ENCODE measurements around the gene RASSF10.

Gene RASSF10

GRCh38 chr11:13008625-13009475, at the start of gene RASSF10:
Gene RASSF10 (plus strand): TSS chr11:13009316. CDS start chr11:13009577, 261 bp downstream.
- no peak for DNase-seq (ENCODE audit: low read depth)

DNA sequence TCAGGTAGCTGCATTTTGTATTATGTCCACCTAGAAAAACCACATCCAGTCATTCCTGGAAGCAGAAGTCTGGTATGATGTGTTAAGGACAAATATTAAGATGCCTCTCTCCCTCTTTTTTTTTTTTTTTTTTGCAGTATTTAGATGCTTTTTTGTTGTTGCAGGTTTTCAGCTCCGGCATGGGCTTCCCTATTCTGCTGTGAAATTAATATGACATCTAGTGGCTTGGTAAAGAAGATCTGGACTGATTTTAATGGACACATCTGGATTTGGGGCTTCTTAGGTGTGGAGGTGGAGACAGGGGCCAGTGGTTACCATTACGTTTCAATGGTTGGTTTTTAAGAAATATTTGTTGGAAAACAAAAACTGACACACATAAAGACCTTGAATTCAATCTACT, 47.5 kb upstream of the RASSF10 start:
- DNase-seq (ENCODE audit: low read depth): no peak

- DNase-seq (ENCODE audit: low read depth): no peak
Measured at GRCh38 chr11:12962306-12962705, 46.8 kb upstream of the RASSF10 start.

DNA sequence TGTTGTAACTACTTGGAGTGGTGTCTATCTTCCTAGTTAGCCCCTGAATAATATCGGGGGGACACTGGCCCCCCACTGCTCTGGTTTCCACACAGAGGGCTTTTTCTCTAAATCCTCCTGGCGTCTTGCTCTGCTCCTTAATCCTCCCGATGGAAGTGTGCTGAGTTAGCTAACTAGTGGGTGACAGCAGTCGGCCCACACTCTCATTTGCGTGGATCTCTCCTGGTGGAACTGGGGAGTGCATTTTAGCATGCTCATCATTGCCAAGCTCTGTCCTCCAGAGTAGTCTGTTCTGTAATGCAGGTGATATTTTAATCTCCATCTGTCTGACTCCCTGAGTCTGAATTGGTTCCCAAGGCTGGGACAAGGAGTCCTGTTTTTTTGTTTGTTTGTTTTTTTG, 46.1 kb upstream of the RASSF10 start:
- no peak for DNase-seq (ENCODE audit: low read depth)

- DNase-seq (ENCODE audit: low read depth): peak; percentile 35
Measured at GRCh38 chr11:12963792-12964536, 45.2 kb upstream of the RASSF10 start.

GRCh38 chr11:12964650-12965049, 44.5 kb upstream of the RASSF10 start:
- no peak for DNase-seq (ENCODE audit: low read depth)

DNA sequence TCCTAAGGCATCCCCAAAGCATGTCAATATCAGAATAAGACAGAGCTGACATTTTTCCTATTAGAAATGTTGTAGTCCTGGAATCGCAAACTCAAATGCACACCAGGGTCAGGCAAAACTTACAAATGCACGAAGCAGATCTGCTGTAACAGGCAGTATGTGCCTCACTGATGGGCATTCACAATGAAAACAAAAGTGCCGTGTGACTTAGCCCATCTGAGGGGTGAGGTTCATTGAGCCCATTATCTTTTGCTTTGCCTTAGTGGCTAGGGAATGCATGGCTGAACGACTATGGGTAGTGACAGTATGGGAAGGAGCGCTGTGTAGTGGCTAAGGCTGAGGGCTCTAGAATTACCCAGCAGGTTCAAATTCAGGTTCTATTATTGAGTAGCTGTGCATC, 43.1 kb upstream of the RASSF10 start:
- DNase-seq (ENCODE audit: low read depth): no peak

GRCh38 chr11:12968101-12968500, 41.0 kb upstream of the RASSF10 start:
- DNase-seq (ENCODE audit: low read depth): no peak

DNA sequence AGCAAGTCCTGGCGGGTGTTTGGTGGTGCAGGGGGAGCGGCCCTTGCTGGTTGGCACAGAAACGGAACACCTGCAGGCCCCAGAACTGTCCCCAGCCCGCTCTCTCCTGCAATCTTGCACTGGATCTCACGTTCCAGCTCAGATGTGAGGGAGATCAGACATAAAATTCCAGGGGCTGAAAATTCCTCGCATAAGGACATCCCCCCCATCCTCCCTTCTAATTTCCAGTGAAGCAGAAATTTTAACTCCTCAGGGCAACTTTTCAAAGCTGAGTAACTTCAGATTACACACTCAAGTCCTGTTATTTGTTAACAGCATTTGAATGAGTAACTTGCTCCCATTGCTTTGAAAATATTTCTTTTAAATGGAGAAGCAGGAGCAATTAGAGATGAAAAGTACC, 40.3 kb upstream of the RASSF10 start:
- DNase-seq (ENCODE audit: low read depth): no peak

GRCh38 chr11:12971955-12972354, 37.2 kb upstream of the RASSF10 start:
- DNase-seq (ENCODE audit: low read depth): no peak

- no peak for DNase-seq (ENCODE audit: low read depth)
Measured at GRCh38 chr11:12973528-12974181, 35.5 kb upstream of the RASSF10 start.

DNA sequence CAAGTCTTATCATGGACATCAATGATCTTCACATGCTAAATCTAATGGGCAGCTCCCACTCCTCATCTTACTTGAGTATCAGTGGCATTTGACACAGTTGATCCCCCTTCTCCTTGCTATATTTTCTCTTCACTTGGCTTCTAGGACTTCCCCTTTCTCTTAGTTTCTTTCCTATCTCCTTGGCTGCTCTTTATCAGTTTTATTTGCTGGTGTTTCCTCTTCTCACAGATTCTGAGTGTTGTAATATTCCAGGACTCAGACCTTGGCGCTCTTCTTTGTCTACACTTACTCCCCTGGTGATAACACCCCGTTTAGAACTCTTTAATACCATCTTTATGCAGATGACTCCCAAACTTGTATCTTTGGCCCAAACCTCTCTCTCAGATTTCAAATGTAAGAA, 33.9 kb upstream of the RASSF10 start:
- no peak for DNase-seq (ENCODE audit: low read depth)

DNA sequence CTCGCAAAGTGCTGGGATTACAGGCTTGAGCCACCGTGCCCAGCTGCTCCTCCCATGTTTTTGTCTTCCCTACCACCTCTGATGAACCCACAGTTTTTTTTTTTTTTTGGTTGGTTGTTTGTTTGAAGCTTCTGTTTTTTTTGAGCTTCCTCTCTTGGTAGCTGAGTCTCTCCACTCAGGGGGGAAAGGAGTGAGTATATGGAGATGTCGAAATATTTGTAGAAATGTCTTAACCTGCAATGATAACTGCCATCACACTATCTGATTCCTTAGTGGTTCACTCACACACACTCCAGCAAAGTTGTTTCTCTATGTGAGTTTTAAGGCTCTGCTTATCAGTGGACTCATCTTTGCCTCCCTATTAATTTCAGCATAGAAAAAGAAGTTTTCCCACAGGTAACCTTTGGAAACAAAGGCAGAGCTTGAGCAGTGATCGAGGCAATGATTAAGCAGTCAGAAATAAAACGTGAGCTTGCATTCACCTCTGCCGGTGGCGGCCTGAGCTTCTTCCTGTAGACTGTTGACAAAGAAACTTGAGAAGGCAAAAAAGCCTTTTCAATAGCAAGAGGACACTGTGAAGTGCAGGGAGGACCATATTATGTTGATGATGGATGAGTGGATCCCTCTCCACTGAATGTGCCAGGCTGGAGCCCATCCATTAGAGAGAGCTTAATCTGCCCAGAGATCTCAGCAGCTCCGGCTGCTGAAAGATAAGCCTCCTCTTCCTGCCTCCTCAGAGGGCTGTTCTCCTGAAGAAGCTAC, 29.0 kb upstream of the RASSF10 start:
- DNase-seq (ENCODE audit: low read depth): no peak

DNA sequence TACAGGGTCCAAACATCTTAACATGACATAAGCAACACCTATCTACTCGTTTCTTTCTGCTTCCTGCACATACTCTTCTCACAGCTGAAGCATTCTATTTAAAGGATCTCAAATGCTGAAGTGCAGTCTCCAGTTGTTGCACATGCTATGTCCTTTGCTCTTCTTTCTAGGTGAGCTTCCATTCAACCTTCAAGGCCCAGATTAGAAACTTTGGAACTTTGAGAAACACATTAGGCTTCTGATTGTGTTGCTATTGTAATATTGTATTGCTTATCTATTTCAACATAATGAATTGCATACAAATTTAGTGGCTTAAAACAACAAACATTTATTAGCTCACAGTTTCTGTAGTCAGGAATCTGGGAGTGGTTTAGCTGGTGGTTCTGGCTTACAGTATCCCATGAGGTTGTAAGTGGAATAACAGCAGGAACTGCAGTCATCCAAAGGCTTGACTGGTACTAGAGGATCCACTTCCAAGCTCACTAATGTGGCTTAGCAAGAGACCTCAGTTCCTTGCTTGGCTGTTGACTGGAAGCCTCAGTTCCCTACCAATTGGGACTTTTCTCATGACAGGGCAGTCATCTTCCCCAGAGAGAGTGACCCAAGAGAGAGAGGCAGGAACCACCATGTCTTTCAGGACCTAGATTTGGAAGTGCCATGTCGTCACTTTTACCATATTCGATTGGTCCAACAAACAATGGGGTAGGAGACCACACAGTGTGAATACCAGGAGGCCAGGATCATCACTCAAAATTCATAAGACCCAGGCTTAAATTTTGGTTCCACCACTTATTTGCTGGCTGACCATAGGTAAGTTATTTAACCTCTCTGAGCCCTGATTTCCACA, 27.2 kb upstream of the RASSF10 start:
- no peak for DNase-seq (ENCODE audit: low read depth)

- no peak for DNase-seq (ENCODE audit: low read depth)
Measured at GRCh38 chr11:12983336-12983735, 25.8 kb upstream of the RASSF10 start.

DNA sequence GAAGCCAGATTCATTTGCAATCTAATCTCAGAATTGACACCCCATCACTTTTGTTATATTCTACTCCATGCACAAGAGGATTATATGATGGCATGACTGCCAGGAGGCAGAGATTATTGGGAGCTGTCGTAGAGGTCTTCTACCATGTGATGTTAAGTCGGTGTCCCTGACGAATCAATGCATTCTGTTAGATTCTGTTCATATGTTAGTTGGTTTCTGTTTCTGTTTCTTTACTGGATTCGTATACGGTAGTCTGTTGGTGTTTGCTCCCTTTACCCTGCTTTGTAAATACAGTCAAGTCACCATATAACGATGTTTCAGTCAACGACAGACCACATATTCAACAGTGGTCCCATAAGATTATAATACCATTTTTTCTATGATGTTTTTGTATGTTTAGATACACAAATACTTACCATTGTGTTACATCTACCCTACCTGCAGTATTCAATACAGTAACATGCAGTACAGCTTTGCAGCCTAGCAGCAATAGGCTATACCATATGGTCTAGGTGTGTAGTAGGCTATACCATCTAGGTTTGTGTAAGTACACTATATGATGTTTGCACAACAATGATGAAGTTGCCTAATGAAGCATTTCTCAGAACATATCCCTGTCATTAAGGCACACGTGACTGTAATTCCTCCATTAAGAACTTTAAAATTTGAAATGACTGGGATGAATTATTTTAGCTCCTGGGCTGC, 22.8 kb upstream of the RASSF10 start:
- DNase-seq (ENCODE audit: low read depth): no peak

DNA sequence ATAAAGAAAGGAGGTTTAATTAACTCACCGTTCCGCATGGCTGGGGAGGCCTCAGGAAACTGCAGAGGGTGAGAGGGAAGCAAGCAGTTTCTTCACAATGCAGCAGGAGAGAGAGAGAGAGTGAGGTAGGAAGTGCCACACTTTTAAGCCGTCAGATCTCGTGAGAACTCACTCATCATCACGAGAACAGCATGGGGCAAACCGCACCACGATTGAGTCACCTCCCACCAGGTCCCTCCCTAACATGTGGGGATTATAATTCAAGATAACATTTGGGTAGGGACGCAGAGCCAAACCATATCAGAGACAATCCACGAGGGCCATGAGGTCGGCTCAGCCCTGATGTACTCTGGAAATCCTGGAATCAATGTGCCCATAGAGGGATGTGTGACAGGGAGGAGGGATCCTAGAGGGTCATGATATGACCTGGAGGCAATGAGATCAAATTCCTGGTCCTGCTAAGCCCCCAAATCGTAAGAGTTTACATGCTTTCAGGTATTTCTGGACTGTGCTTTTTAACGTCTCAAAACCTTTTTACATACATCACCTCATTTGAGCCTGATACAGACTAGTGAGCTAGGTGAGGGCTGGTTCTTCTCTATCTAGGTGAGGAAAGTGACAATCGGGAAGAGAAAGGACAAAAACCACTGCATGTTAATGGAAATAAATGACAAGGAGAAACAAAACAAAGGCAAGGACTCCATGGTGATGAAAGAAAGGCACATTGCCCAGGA, 19.5 kb upstream of the RASSF10 start:
- no peak for DNase-seq (ENCODE audit: low read depth)

DNA sequence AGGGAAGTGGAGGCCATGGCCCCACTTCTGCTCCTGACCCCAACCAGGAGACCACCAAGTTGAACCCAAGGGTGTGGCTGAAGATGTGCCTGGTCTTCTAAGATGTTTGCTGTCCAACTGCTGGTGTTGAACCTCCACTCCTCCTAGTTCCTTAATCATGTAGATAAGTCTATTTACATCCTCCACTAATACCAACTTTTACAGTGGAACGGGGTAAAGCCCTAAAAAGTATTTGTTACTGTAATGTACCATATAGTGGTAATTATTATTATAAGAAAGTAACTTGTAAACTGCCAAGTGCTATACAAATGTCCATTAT, 19.0 kb upstream of the RASSF10 start:
- DNase-seq (ENCODE audit: low read depth): no peak

DNA sequence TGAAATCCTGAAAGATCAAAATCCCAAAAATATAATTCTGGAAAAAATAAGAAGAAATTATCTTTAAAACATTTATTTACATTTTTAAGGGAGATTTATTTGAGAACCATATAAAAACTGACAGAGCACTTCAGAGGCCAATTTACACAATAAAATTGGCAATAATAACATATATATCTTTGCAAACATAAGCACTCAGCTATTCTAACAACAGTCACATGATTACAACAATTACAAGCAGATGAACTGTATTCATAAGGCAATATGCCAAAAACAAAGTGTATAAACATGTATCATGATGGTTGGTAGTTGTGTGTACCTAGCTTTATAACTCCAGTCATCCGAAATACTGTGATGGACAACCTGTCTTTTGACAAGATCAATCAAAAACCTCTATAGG, 17.7 kb upstream of the RASSF10 start:
- DNase-seq (ENCODE audit: low read depth): no peak

GRCh38 chr11:12993626-12994025, 15.5 kb upstream of the RASSF10 start:
- no peak for DNase-seq (ENCODE audit: low read depth)
